HFFc6 (cell line): ENCODE measurements around the gene FOXO1. TPM values are rescaled to one million over a fixed set of nuclear protein-coding genes. Genes with fewer than 3 reads are reported as not detected.

Experiments
- DNase-seq: peaks from one replicate; pipeline ENCODE4 v3.0.0-alpha.2; 2018
- H3K27ac Mint-ChIP-seq: 2 replicates; pipeline ENCODE4 v1.8.0; 2020; ENCODE audit warnings: mild to moderate bottlenecking, mixed read lengths
- H3K27me3 Mint-ChIP-seq: 2 replicates; pipeline ENCODE4 v1.8.0; 2021; ENCODE audit warnings: mild to moderate bottlenecking, moderate library complexity, mixed read lengths; ENCODE audit not compliant: insufficient read depth
- H3K36me3 Mint-ChIP-seq: 2 replicates; pipeline ENCODE4 v1.8.0; 2021; ENCODE audit warnings: low read depth, mixed read lengths
- H3K4me1 Mint-ChIP-seq: 2 replicates; pipeline ENCODE4 v1.8.0; 2020; ENCODE audit warnings: low read depth, mixed read lengths
- H3K4me3 Mint-ChIP-seq: 2 replicates; pipeline ENCODE4 v1.8.0; 2020; ENCODE audit warnings: mild to moderate bottlenecking, moderate library complexity, mixed read lengths
- H3K9me3 Mint-ChIP-seq: 2 replicates; pipeline ENCODE4 v1.8.0; 2020; ENCODE audit warnings: mild to moderate bottlenecking, mixed read lengths
- CTCF ChIP-seq: fragments of 200-600 bp; sonication (generic); IDR thresholded peaks from 2 replicates; pipeline ENCODE4 v1.5.0; 2021; ENCODE audit warnings: antibody characterized with exemption, mild to moderate bottlenecking
- total RNA-seq, 6 experiments: library from RNA; stranded (reverse); fragmentation: NEBNext Ultra II Directional; extraction: Animal tissue kit (Norgen Biotek cat#: 25700); gene quantifications; 2 replicates in 1 of 6; 3 replicates in 5 of 6; pipeline ENCODE4 v1.2.3, GENCODE V29; 2021

The FOXO1 gene
- total RNA-seq, 6 experiments from 2014 or later, result 0.48 to 1.1 (median 0.63) TPM

GRCh38 chr13:40508127-40508526 lies 158.3 kb downstream of the FOXO1 start:
- H3K36me3 Mint-ChIP-seq, result no peaks in the 10 kb centered on the region
- H3K4me1 Mint-ChIP-seq, result peaks cover 21% of the 10 kb centered on the region
- no peak overlapping the region for H3K4me3 Mint-ChIP-seq
- peak overlapping the region; percentile 42 for H3K27ac Mint-ChIP-seq
- 0 out of 2 replicates have a peak, but pooled peaks cover 3% of the 10 kb centered on the region for H3K9me3 Mint-ChIP-seq
- H3K27me3 Mint-ChIP-seq, result peaks cover 4% of the 10 kb centered on the region; the same call in 1 of the 2 replicates
- no peak for TF ChIP-seq CTCF
- DNase-seq, result peak; percentile 25

- Mint-ChIP-seq H3K36me3 (no peaks in the 10 kb centered on the region), H3K27ac (no peak overlapping the region), H3K9me3 (0 out of 2 replicates have a peak, but pooled peaks cover 3% of the 10 kb centered on the region), H3K4me1 (peaks cover 21% of the 10 kb centered on the region), H3K27me3 (peaks cover 4% of the 10 kb centered on the region), H3K4me3 (no peak overlapping the region)
- no peak for DNase-seq
- no peak for TF ChIP-seq CTCF
Measured at GRCh38 chr13:40506592-40507446, 159.6 kb downstream of the FOXO1 start.

Other genes starting within 250 kb of the FOXO1 start
- 10 to 100 TPM; 13.9 to 16.5 (median 15.5) TPM for gene MRPS31, start 104.5 kb upstream of the FOXO1 start, total RNA-seq
- gene SLC25A15, start 123.0 kb upstream of the FOXO1 start, total RNA-seq, result 10 to 100 TPM; 10.7 to 13.7 (median 12.1) TPM